ENCODE measurements around the gene ERCC3.
"Not testable (repeated sequence)": the region's sequence is repeated elsewhere in the genome, so short reads cannot be mapped to it uniquely, and the experiment has no call there.

Gene ERCC3

DNA sequence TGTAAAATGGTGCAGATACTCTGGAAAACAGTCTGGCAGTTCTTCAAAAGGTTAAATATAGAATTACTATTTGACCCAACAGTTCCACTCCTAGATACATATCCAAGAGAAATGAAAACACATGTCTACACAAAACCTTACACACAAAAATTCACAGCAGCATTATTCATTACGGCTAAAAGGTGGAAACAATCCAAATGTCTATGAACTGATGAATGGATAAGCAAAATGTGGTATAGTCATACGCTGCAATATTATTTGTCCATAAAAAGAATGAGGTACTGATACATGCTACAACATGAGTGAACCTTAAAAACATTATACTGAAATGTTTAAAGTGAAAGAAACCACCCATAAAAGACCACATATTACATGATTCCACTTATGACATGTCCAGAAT is 77.8 kb downstream of the ERCC3 start:
- no peaks in the 10 kb centered on the region for H3K4me1 ChIP-seq (ENCODE audit: low read length)
- H3K4me2 ChIP-seq (ENCODE audit: low read length): no peak overlapping the region
- H3K9me3 ChIP-seq (ENCODE audit: insufficient read depth, low read length): no peaks in the 10 kb centered on the region
- no peak overlapping the region for H2AFZ ChIP-seq (ENCODE audit: low read depth, low read length)
- no peak overlapping the region for H3K27ac ChIP-seq (ENCODE audit: low read length)
- H3K9ac ChIP-seq (ENCODE audit: low read length): no peak overlapping the region
- H3K36me3 ChIP-seq (replicated peaks; ENCODE audit: low read depth, low read length): no peaks in the 10 kb centered on the region
- no peak for TF ChIP-seq EZH2phosphoT487 (IDR thresholded peaks at IDR 0.05; ENCODE audit: low read depth)
- TF ChIP-seq, protein P1, sequence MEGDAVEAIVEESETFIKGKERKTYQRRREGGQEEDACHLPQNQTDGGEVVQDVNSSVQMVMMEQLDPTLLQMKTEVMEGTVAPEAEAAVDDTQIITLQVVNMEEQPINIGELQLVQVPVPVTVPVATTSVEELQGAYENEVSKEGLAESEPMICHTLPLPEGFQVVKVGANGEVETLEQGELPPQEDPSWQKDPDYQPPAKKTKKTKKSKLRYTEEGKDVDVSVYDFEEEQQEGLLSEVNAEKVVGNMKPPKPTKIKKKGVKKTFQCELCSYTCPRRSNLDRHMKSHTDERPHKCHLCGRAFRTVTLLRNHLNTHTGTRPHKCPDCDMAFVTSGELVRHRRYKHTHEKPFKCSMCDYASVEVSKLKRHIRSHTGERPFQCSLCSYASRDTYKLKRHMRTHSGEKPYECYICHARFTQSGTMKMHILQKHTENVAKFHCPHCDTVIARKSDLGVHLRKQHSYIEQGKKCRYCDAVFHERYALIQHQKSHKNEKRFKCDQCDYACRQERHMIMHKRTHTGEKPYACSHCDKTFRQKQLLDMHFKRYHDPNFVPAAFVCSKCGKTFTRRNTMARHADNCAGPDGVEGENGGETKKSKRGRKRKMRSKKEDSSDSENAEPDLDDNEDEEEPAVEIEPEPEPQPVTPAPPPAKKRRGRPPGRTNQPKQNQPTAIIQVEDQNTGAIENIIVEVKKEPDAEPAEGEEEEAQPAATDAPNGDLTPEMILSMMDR (IDR thresholded peaks at IDR 0.05; ENCODE audit: low read depth, low read length): no peak
- no peaks in the 10 kb centered on the region for H4K20me1 ChIP-seq (ENCODE audit: insufficient read depth, low read length)
- no peaks in the 10 kb centered on the region for H3K27me3 ChIP-seq (ENCODE audit: low read depth, low read length)
- H3K4me3 ChIP-seq (ENCODE audit: low read length): no peak overlapping the region
- H3K79me2 ChIP-seq (ENCODE audit: low read length): no peaks in the 10 kb centered on the region

- H3K4me1 ChIP-seq (ENCODE audit: low read length); H3K79me2 ChIP-seq (ENCODE audit: low read length); H3K9ac ChIP-seq (ENCODE audit: low read length); H3K36me3 ChIP-seq (replicated peaks; ENCODE audit: low read depth, low read length); H3K9me3 ChIP-seq (ENCODE audit: insufficient read depth, low read length); H3K4me2 ChIP-seq (ENCODE audit: low read length); H2AFZ ChIP-seq (ENCODE audit: low read depth, low read length); H4K20me1 ChIP-seq (ENCODE audit: insufficient read depth, low read length); H3K4me3 ChIP-seq (ENCODE audit: low read length); H3K27ac ChIP-seq (ENCODE audit: low read length); H3K27me3 ChIP-seq (ENCODE audit: low read depth, low read length): not testable (repeated sequence)
Observed at GRCh38 chr2:127214201-127214600, 79.7 kb downstream of the ERCC3 start.

GRCh38 chr2:127208313-127208712 is 85.6 kb downstream of the ERCC3 start:
- Histone ChIP-seq H2AFZ (ENCODE audit: low read depth, low read length) (no peak overlapping the region), H3K4me3 (ENCODE audit: low read length) (no peak overlapping the region), H3K27ac (ENCODE audit: low read length) (no peak overlapping the region), H4K20me1 (ENCODE audit: insufficient read depth, low read length) (no peaks in the 10 kb centered on the region), H3K9me3 (ENCODE audit: insufficient read depth, low read length) (no peaks in the 10 kb centered on the region), H3K9ac (ENCODE audit: low read length) (no peak overlapping the region), H3K27me3 (ENCODE audit: low read depth, low read length) (no peaks in the 10 kb centered on the region), H3K36me3 (replicated peaks; ENCODE audit: low read depth, low read length) (no peaks in the 10 kb centered on the region), H3K4me1 (ENCODE audit: low read length) (no peaks in the 10 kb centered on the region), H3K79me2 (ENCODE audit: low read length) (no peaks in the 10 kb centered on the region), H3K4me2 (ENCODE audit: low read length) (no peak overlapping the region)
- TF ChIP-seq, protein P1 (IDR thresholded peaks at IDR 0.05; ENCODE audit: low read depth, low read length): no peak
- no peak for TF ChIP-seq EZH2phosphoT487 (IDR thresholded peaks at IDR 0.05; ENCODE audit: low read depth)

Data from OCI-LY3 (cell line).